GM21529 (cell line): ENCODE data around the gene IFNA1.
"Not testable (repeated sequence)": the region's sequence is repeated elsewhere in the genome, so short reads cannot be mapped to it uniquely, and the experiment has no call there.

Experiments
- ATAC-seq: cut with Tn5 transposase; IDR thresholded peaks from one replicate; pipeline ENCODE4 v1.9.1; 2021; ENCODE audit not compliant: unreplicated experiment

The IFNA1 gene

GRCh38 chr9:21443849-21444625 is 3.8 kb downstream of the IFNA1 start:
- ATAC-seq: peak; percentile 91

GRCh38 chr9:21449312-21449711 is 9.1 kb downstream of the IFNA1 start:
- not testable (repeated sequence) for ATAC-seq

- no peak for ATAC-seq
These were observed 10.6 kb downstream of the IFNA1 start for GRCh38 chr9:21450733-21451394.

GRCh38 chr9:21452681-21453080 is 12.4 kb downstream of the IFNA1 start:
- no peak for ATAC-seq

- ATAC-seq: no peak
These were observed 13.9 kb downstream of the IFNA1 start for GRCh38 chr9:21454149-21454548.

GRCh38 chr9:21455320-21455719 is 15.1 kb downstream of the IFNA1 start:
- peak; percentile 98 for ATAC-seq

- no peak for ATAC-seq
These were observed 21.1 kb downstream of the IFNA1 start for GRCh38 chr9:21461377-21461776.

GRCh38 chr9:21465138-21465537 is 24.9 kb downstream of the IFNA1 start:
- no peak for ATAC-seq

- ATAC-seq: peak; percentile 63
These were observed 25.8 kb downstream of the IFNA1 start for GRCh38 chr9:21465859-21466518.

GRCh38 chr9:21470126-21470525 is 29.9 kb downstream of the IFNA1 start:
- ATAC-seq: no peak

- no peak for ATAC-seq
These were observed 33.0 kb downstream of the IFNA1 start for GRCh38 chr9:21473236-21473635.

- ATAC-seq: no peak
These were observed 37.2 kb downstream of the IFNA1 start for GRCh38 chr9:21477466-21477865.

GRCh38 chr9:21479152-21479702 is 39.0 kb downstream of the IFNA1 start:
- no peak for ATAC-seq

- ATAC-seq: peak; percentile 57
These were observed 41.3 kb downstream of the IFNA1 start for GRCh38 chr9:21481470-21482056.

GRCh38 chr9:21482213-21482612 is 42.0 kb downstream of the IFNA1 start, which contains the start of gene IFNE:
IFNE (minus strand) TSS chr9:21482313; CDS start chr9:21481694, 619 bp downstream.
- no peak for ATAC-seq
